Tongue (tissue), 2 donors: ENCODE data around the gene VPS52. TPM values are rescaled to one million over a fixed set of nuclear protein-coding genes. Genes with fewer than 3 reads are reported as not detected.
"Not testable (repeated sequence)": the region's sequence is repeated elsewhere in the genome, so short reads cannot be mapped to it uniquely, and the experiment has no call there.

Experiments used
- DNase-seq: peaks from one replicate; pipeline ENCODE4 v3.0.0-alpha.2; 2015
- total RNA-seq: library from RNA; depleted of rRNA; stranded (reverse); fragments of >200 nt; gene quantifications from one replicate; pipeline ENCODE4 v1.2.3, GENCODE V29; 2014

Gene VPS52
- total RNA-seq, 1 donor from 2014 or later: 35.7 TPM

DNA sequence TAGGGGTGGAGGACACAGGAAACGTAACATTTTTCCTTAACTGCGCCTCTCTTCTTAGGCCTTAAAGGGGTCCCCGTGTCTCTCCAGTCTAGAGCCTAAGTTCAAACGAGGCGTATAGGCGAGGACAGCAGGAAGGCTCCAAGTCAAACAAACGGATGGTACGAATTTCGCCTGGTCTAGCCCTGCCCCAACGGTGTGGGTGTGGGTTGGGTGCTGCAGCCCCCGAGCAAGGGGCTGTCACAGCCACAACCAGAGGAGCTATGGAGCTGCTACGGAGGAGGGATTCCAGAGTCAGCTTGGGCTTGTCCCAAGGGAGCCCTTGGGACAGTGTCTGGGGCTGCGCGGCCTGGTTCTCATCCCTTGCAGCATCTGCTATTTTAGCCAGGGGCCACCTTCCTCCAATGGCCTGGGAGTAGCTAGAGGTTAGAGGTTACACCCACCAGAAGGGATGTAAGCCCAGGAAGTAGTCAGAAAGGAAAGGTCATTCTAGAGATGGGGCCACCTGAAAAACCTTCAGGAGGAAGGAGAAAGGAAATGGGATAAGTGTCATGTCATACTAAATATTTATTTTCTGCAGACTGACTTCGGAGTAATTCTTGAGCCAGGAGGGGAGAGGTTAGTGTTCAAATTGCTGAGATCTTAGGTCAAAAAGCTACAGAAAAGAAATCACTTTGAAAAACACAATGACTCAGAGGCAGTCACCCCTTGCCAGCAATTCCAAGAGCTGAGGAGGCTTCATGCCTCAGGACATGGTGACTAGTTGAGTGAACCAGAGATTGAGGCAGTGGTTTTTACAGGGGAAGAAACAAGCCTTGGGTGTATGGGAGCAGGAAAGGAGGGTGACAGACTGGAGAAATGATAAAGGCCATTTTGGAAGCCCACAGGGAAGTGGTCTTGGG, 21.7 kb downstream of the VPS52 start:
- no peak for DNase-seq

DNA sequence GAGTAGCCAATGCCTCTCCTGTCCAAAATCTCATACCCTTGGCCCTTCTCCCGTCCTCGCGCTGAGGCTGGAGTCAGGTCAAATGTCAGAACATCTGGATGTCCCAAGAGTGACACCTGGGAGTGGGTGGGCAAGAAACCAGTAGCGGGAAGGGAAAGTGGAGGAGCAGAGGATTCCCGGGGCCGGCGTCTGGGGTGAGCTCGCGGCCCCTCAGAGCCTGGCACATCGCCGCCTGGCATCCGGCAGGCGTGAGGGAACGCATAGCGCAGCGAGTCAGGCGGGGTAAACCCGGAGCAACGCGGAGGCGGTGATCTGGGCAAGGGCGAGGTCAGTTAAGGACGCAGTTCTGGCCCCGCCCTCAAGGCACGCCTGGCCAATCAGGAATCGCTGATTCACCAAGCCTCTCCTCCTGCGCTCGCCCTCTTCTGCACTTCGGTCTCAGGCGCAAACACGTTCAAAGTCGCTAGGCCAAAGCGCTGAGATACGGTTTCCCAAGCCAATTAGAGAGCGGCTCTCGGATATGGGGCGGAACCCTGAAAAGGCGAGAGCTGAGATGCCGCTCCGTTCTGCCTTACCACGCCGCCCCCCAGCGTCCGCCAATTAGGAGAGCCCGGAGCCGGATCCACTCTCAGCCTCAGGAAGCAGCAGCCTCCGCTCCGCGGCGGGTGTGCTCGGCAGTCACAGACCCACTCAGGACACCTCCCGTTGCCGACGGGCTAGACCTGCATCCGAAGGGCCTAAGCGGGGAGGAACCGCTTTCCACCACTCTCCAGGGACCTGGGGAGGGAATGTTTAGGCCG, 22.5 kb downstream of the VPS52 start:
- DNase-seq: peak; percentile 99

DNA sequence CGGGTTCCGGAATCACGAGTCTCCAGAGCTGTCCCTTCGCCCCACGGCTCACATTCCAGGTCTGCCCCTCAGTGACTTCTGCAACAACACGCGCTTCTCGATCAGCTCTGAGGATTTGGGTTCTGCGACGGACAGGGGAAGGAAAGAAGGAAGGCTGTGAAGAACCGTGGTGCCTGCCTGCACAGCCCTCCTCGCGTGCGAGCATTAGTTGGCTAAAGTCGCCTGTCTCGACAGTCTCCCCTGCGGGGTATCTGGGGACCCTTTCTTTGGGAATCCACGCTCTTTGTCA, 23.1 kb downstream of the VPS52 start:
- DNase-seq: no peak

DNA sequence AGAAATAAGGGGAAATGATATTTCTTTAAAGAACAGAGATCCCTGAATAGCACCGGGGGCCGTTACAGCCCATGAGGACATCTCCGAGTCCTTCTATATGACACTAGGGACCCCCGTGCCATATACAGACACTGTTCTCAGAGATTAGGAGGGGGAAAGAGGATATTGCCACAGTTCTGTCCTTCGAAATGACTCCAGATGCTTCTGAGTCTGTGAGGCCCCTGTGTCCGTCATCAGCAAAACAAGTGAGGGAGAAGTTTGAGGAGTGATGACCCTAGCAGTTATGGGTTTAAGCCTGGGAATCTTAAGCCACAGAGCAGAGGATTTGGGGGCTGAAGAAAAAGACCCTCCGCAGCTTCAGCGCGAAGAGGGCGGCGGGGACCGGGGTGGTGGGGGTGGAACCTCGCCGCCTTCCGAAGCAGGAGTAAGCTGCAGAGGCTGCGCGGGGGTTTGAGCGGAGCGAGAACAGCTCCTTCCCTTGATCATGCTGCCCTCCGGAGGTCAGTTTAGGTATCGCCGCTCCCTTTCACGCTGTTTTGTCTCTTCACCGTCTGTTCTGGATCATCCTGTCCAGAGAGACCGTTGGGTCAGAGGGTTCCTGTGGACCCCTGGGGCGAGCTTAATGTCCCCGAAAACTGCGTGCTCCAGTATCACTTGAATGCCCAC, 23.6 kb downstream of the VPS52 start:
- DNase-seq: peak; percentile 95

DNA sequence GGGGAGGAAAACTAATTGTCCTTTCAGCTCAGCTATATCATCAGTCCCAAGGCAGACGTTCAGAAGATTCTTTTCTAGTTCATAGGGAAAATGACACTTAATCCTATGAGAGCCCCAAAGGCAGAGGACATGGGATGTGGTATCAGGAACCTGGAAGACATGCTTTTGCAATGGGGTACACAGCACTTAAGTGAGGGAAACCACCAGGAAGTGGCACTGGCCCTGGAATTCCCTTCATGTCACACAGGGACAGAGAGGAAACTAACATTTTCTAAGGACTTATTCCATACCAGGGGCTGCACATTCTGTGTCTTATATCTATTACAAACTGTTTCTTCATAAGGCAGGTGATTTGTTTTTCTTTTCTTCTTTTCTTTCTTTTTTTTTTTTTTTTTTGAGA, 28.2 kb downstream of the VPS52 start:
- DNase-seq: no peak

DNA sequence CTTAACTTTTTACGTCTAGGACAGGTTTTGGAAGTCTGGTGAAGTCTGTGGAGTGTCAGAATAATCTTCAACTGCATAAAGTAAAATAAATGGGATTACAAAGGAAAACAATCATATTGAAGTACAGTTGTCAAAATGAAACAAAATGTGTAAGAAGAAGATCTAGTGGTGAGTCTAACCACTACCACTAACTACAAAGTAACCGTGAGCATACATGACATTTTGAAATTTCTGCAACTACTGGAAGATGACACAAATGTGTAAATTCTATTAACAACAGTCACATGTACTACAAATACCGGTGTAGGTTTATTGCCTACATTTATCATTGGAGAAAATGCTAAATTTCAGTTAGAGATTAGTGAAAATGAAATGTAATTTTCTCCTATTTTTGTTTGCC, 29.7 kb downstream of the VPS52 start:
- DNase-seq: no peak

DNA sequence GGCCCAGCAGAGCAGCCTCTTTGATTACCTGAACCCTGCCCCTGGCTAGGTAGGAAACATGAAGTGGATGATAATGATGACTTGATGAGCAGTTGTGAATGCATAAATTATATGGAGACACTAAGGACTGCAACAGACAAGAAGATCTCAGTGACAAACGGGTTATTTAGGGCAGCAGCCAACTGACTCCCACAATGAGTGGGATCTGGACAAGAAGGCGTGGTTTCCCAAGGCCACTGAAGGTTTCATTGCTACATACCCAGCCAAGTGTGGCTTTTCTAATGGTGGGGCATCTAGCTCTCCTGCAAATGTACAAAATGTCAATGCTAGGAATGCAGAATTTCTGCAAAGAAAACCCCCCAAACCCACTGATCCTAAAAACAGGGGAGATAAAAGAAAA, 33.9 kb downstream of the VPS52 start:
- DNase-seq: no peak

DNA sequence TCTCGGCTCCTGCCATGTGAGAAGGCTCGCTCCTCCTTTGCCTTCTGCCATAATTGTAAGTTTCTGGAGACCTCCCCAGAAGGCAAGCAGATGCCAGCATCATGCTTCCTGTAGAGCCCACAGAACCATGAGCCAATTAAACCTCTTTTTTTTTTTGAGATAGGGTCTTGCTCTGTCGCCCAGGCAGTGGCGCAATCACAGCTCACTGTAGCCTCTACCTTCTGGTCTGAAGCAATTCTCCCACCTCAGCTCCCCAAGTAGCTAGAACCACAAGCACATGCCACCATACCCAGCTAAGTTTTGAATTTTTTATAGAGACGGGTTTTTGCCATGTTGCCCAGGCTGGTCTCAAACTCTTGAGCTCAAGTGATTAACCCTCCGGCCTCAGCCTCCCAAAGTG, 34.8 kb downstream of the VPS52 start:
- no peak for DNase-seq

DNA sequence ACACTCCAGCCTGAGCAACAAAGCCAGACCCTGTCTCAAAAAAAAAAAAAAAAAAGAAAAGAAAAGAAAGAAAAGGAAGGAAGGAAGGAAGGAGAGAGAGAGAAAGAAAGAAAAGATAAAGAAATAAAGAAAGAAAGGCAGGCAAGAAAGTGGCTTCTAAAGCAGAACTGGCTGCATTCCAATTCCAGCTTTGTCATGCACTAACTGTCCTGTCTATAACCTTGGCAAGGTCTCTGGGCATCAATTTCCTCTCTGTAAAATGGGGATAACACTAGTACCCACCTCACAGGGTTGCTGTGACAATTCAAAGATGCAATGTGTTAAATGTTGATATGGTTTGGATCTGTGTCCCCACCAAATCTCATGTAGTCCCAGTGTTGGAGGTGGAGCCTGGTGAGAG, 35.3 kb downstream of the VPS52 start:
- DNase-seq: no peak

DNA sequence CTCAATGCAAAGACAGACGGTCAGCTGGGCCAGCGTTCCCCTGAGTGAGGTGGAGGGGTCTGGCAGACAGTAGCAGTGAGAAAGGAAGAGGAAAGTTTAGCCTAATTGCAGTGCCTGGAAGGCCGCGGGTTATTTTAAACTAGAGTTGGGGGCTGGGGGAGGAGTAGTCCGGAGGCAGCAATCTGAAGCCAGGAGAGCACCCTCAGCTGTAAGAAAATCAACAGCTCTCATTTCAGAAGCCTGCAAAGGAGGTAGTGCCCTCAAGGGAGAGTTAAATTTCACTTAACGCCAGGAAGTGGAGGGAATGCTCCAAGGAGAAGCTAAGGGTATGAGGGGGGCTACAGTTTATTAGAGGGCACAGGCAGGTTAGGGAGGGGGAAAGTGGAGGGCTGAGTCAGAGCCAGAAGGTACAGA, 36.4 kb downstream of the VPS52 start:
- DNase-seq: no peak

DNA sequence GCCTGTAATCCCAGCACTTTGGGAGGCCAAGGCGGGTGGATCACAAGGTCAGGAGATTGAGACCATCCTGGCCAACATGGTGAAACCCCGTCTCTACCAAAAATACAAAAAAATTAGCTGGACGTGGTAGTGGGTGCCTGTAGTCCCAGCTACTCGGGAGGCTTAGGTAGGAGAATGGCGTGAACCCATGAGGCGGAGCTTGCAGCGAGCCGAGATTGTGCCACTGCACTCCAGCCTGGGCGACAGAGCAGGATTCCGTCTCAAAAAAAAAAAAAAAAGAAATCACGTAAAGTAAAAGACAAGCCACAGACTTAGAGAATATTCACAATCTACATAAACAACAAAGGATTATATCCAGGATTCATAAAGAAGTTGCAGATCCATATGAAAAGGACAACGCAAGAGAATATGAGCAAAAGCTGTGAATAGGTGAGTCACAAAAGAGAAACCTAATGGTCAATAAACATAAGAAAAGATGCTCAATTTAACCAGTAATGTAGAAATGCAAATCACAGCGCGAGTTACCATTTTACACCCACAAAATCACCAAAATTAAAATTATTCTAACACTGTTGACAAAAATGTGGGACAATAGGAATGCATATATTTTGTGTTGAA, 45.1 kb downstream of the VPS52 start:
- DNase-seq: not testable (repeated sequence)

DNA sequence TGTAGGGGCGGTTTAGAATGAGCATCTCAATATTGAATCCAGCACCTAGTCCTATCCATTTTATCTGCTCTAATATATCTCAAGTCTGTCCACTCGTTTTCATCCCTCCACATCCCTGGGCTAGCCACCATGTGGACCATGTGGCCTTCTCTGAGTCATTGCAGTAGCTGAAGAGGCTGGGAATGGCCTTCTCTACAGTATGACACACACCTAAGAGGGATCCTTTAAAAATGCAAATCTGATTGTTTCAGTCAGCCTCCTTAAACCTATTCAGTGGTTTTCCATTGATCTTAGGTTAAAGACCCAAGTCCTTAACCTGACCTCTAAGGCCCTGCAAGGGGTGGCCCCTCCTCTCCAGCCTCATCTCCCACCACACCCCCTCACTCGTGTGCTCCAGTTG, 54.0 kb downstream of the VPS52 start:
- DNase-seq: no peak

DNA sequence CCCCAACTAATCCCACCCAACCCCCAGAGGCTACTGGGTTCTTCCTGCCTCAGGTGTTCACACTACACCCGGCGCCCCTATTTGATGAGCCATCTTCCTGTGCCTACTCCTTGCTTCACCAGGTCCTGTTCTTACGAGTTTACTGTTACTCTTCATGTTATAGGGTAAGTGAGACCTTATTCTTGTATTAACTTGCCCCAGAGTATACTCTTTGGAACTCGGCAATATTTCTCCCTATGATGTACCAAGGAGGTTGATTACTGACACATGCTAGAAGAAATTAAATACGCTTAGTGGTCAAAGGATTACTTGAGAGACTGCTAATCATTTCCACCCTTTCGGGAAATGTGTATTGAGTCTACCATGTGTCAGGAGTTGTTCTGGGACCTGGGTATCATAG, 54.4 kb downstream of the VPS52 start:
- DNase-seq: no peak

DNA sequence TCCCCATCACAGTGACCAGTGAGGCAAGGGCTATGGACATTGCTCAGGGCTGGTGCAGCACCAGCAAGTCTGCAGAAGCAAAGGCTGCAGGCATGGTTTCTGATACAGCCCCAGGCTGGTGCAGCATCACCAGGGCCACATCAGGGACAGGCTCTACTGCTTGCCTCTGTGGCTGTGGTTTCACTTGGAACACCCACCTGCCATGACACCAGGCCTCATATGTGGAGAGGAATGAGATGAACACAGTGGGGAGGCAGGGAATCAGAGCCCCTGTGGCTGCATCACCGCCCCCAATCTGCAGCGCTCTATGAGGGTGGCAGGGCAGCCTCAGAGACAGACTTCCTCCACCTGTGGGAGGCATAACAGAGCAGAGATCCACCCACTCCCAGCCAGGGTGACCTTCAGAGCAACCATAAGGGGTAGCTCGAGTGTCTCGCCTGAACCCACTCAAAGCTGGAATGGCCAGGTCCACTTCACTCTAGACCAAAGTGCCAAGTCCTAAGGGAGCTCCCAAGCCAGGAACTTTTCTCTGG, 55.5 kb downstream of the VPS52 start:
- DNase-seq: no peak

DNA sequence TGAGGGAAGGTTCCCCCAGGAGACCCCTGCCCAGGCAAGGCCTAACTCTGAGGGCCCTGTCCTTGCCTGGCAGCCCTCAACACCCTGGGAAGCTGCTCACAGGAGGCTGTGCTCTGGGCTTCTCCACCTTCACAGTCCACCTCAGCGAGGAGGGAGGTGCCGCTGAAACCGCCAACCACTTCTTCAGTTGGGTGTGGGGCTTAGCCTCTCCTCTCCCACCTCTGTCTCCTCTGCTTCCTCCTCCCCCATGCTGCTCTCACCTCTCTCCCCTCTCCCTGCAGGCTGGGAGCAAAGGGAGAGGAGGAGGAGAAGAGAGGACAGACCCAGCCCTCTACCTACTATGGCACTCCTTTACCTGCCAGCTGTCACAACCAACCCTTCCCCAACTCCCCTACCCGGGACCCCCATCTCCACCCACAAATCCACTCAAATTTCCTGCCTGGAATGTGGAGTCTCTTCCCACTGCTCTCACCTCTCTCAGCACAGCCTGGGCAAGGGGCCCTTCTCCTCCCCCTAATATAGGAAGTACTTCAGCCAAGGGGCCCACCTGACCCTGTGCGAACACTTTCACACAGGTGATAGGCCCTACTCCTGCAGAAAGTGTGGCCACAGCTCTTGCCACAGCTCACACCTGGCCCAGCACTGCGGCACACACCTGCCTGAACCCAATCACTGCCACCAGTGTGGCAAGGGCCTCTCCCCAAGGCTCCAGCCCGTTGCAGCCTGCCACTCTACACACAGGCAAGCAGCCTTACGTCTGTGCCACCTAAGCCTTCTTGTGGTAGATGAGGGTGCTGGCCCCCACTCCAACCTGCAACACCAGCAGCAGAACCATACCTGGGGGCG, 56.2 kb downstream of the VPS52 start:
- DNase-seq: no peak

DNA sequence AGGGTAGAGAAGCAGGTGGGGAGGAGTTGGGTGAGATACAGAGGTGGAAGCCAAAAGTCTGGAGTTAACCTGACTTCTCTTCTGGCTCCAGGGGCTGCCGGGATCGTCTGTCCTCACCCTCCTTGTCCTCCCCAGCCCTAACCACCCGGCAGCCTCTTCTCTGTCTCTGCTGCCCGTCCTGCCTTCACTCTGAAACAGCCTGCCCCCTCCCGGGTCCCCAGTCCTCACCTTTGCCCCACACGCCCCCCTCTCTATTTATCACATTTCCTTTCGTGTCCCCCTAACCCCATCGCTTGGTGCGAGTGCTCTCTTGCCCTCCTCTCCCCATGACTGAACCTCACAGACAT, 57.7 kb downstream of the VPS52 start:
- no peak for DNase-seq

DNA sequence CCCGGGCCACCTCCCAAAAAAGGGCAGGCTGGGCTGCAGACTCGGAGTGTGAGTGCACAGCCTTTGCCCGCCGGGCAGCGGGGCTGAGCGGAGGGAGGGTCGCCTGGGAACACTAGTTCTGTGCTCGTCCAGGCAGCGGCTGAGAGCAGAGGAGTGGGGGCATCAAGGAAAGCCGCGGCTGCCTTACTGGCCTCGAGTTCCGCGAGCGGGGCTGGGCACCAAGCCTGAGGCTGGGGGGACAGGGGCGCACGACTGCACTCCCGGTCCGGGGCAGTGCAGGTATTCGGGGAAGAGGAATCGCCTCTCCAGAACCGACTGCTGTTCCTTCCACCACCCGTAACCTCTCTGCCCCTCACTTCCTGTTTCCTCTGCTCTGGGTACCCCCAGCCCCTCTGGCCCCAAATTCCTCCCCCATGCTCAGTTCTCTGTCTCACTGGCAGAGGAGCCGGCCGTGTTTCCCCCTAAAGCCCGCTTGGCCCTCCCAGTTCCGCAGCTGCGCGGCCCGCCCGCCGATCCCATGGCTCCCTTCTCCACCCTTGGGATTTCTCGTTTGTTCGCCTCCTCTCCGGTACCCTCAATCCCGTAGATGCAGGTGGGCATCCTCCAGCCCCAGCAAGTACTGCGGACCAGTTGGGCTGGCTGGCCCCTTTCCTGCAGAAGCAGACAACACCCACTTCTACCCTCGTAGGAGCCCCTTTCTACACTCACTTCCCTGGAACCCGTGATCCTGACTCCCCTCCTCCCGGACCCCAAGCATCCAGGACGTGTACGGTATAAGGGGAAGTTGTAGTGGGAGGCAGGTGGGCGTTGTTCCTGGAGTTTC, 58.3 kb downstream of the VPS52 start:
- peak; percentile 65 for DNase-seq

DNA sequence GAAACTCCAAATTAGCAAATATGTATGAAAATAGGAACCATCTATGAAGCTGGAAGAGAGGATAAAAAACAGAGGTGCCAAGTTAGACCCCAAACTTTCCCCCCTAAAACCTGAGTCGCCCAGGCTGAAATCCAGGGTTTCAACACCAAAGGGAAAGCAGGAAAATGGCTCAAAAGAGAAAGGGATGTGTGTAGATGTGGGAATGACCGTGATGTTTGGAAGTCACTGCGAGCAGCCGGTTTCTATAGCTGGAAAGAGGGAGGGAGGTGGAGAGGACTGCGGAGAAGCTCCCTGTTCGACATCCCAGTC, 58.9 kb downstream of the VPS52 start:
- no peak for DNase-seq

DNA sequence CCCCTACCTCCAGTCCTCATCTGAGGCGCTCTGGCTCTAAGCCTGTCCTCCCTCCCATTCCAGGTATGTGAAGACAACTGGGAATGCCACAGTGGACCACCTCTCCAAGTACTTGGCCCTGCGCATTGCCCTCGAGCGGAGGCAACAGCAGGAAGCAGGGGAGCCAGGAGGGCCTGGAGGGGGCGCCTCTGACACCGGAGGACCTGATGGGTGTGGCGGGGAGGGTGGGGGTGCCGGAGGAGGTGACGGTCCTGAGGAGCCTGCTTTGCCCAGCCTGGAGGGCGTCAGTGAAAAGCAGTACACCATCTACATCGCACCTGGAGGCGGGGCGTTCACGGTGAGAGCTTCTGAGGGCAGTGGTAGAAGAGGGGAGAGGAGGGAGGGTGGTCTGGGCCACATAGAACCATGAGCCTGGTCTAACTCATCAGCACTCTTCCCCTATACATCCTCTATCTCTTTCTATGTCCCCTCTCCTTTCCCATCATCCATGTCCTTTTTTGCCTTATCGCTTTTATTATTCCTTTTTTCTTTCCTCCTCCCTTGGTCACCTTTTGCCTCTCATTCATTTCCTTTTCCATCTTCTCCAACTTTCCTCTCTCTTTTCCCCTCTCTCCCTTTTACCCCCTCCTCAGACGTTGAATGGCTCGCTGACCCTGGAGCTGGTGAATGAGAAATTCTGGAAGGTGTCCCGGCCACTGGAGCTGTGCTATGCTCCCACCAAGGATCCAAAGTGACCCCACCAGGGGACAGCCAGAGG, 59.8 kb downstream of the VPS52 start:
- DNase-seq: no peak

DNA sequence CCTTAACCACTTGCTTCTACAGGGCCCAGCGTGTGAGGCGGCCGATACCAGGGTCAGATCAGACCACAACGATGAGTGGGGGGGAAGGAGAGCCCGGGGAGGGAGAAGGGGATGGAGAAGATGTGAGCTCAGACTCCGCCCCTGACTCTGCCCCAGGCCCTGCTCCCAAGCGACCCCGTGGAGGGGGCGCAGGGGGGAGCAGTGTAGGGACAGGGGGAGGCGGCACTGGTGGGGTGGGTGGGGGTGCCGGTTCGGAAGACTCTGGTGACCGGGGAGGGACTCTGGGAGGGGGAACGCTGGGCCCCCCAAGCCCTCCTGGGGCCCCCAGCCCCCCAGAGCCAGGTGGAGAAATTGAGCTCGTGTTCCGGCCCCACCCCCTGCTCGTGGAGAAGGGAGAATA, 60.5 kb downstream of the VPS52 start:
- DNase-seq: no peak
